Thyroid gland (tissue), 4 donors: ENCODE data around the gene ZDHHC8.

Experiments
- CTCF ChIP-seq, 6 experiments: fragments of 200-600 bp in 3 of 6; fragments of 450-650 bp in 3 of 6; sonication (generic) in 3 of 6; IDR thresholded peaks; one replicate each; pipeline ENCODE4 v1.5.1; 2016 to 2019; ENCODE audit warnings: antibody characterized with exemption in 6 of 6, mild to moderate bottlenecking in 2 of 6, inconsistent platforms in 1 of 6, moderate library complexity in 1 of 6
- POLR2A ChIP-seq, 2 donors: fragments of 450-650 bp; IDR thresholded peaks; one replicate each; pipeline ENCODE4 v1.6.1; 2017; ENCODE audit warnings: antibody characterized with exemption in 2 of 2, mild to moderate bottlenecking in 2 of 2, moderate library complexity in 1 of 2

- TF ChIP-seq POLR2A (IDR thresholded peaks at IDR 0.05) (no peak), CTCF (IDR thresholded peaks at IDR 0.05) (no peak)
Observed at GRCh38 chr22:20171288-20172140, 39.9 kb downstream of the ZDHHC8 start.
